Neutrophil (primary cell): ENCODE data around the gene OLR1.
"Not testable (repeated sequence)": the region's sequence is repeated elsewhere in the genome, so short reads cannot be mapped to it uniquely, and the experiment has no call there.

Experiments
- H3K27ac ChIP-seq: fragments of 200-600 bp; sonication (generic); 2 replicates; pipeline ENCODE4 v1.5.1; 2016; ENCODE audit warnings: mild to moderate bottlenecking, moderate library complexity
- H3K27me3 ChIP-seq: fragments of 200-600 bp; sonication (generic); 2 replicates; pipeline ENCODE4 v1.6.0; 2016; ENCODE audit warnings: mild to moderate bottlenecking
- H3K36me3 ChIP-seq: fragments of 200-600 bp; sonication (generic); 2 replicates; pipeline ENCODE4 v1.5.1; 2017
- H3K4me1 ChIP-seq, 2 experiments: fragments of 200-600 bp in 1 of 2; sonication (generic) in 1 of 2; 1 replicate in 1 of 2; 2 replicates in 1 of 2; pipeline versions ENCODE4 v1.5.1 to v1.6.1; 2013 to 2016; ENCODE audit warnings: low read depth in 1 of 2, low read length in 1 of 2, mild to moderate bottlenecking in 1 of 2, moderate library complexity in 1 of 2; ENCODE audit not compliant: control insufficient read depth in 1 of 2, insufficient read depth in 1 of 2
- H3K4me3 ChIP-seq, 2 experiments: fragments of 200-600 bp in 1 of 2; sonication (generic) in 1 of 2; 1 replicate in 1 of 2; 2 replicates in 1 of 2; pipeline ENCODE4 v1.5.1; 2013 to 2016; ENCODE audit warnings: low read depth in 1 of 2, low read length in 1 of 2, mild to moderate bottlenecking in 1 of 2, moderate library complexity in 1 of 2
- H3K9me3 ChIP-seq: fragments of 200-600 bp; sonication (generic); 2 replicates; pipeline ENCODE4 v1.5.1; 2016
- CTCF ChIP-seq: fragments of 200-600 bp; sonication (generic); IDR thresholded peaks from 2 replicates; pipeline ENCODE4 v1.5.1; 2016; ENCODE audit warnings: antibody characterized with exemption

OLR1 gene

DNA sequence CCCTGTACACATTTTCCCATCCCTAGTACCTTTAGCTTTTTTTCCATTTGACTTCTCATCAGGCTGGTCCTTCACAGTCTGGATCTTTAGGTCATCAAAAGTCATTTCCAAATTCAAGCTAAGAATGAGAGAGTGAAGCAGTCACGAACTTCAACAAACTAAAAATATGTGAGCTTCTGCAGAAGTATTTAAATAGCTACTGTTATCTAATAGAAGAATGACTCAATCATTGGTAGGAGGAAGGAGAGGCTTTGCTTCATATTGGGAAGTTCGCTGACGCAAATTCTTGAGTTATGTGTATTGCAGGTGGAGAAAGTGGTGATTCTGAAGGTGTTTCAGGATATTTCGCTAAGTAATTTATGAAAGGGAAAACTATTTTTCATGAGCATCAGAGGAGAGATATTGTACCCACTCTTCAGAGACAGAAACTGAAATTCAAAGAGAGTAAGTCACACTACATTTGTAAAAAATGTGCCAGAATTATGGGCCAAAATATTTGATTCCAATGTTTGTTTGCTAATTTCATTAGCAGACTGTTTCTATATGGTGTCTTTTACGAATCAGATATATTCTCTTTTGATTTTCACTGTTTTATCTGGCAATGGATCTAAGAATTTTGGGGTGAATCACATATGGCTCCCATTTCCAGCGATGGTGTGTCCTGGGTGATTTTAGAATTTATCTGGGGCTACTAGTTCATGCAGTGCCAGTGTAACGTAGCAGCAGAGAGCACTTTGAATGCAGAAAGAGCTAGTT is at the start of gene OLR1:
Gene OLR1 (minus strand): TSS at position 160 of the 756 bp plus-strand sequence. CDS start 55 bp downstream, at position 105.
- peak within 1 kb of the TSS; percentile 71 for H3K27ac ChIP-seq
- no peaks in the 10 kb centered on the region for H3K27me3 ChIP-seq
- no peaks in the 10 kb centered on the region for H3K9me3 ChIP-seq
- no peak for TF ChIP-seq CTCF
- H3K36me3 ChIP-seq, result no peaks in the 10 kb centered on the region
- H3K4me3 ChIP-seq, result peak within 1 kb of the TSS in 1 of 2 experiments; percentile 14
- peaks cover 59 to 63% of the 10 kb centered on the region in 2 experiments for H3K4me1 ChIP-seq

GRCh38 chr12:10220398-10221077 is 48.6 kb upstream of the OLR1 start:
- peak overlapping the region; percentile 42 for H3K27ac ChIP-seq

DNA sequence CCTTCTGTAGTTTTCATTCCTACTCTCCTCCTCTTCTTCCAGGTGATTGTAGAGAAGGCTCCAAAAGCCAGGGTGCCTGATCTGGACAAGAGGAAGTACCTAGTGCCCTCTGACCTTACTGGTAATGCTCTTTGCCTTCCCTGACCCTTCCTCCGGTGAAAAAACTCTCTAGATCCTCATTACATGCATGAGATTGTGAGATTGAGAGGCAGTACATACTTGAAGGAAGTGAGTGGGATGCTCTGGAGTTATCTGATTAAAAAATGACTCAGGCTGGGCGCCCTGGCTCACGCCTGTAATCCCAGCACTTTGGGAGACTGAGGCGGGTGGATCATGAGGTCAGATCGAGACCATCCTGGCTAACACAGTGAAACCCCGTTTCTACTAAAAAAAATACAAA is 46.1 kb upstream of the OLR1 start:
- peaks cover 20 to 21% of the 10 kb centered on the region in 2 experiments for H3K4me1 ChIP-seq
- no peaks in the 10 kb centered on the region for H3K27me3 ChIP-seq
- H3K9me3 ChIP-seq, result no peaks in the 10 kb centered on the region
- TF ChIP-seq CTCF, result no peak
- no peak overlapping the region for H3K27ac ChIP-seq
- peaks cover 71% of the 10 kb centered on the region for H3K36me3 ChIP-seq
- no peak overlapping the region for H3K4me3 ChIP-seq

More at GRCh38 chr12:10220398-10221077, 48.6 kb upstream of the OLR1 start:
- no peak for TF ChIP-seq CTCF
- H3K27me3 ChIP-seq, result no peaks in the 10 kb centered on the region
- no peaks in the 10 kb centered on the region for H3K9me3 ChIP-seq
- H3K4me1 ChIP-seq, result peaks cover 0 to 1% of the 10 kb centered on the region in 2 experiments
- peaks cover 85% of the 10 kb centered on the region for H3K36me3 ChIP-seq
- H3K4me3 ChIP-seq, result no peak overlapping the region

- H3K9me3 ChIP-seq, H3K27me3 ChIP-seq, H3K27ac ChIP-seq, H3K4me3 ChIP-seq: not testable (repeated sequence)
- peaks cover 25 to 31% of the 10 kb centered on the region in 2 experiments for H3K4me1 ChIP-seq
- H3K36me3 ChIP-seq, result peaks cover 51% of the 10 kb centered on the region
Observed at GRCh38 chr12:10215946-10216345, 44.0 kb upstream of the OLR1 start.

DNA sequence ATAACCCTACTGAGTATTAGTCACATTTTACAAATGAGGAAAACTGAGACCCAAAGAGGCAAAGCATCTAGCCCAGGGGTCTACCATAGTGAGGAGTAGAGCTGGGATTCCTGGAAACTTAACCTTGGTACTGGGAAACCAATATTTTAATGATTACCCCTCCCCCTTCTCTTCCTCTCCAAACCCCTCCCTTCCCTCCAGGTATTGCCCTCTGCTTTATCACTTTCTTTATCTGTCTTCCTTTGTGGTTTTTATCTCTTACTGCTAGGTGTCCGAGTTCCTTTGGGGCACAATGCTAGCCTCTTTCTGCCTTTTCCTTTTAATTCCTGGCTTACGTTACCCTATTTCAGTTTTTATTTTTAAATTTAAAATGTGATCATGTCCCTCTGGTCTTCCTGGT is 43.5 kb upstream of the OLR1 start:
- Histone ChIP-seq H3K9me3 (no peaks in the 10 kb centered on the region), H3K4me1 (peaks cover 25 to 31% of the 10 kb centered on the region in 2 experiments), H3K4me3 (no peak overlapping the region), H3K36me3 (peaks cover 46% of the 10 kb centered on the region), H3K27me3 (no peaks in the 10 kb centered on the region), H3K27ac (no peak overlapping the region)
- TF ChIP-seq CTCF, result no peak

- TF ChIP-seq CTCF, result no peak
- no peaks in the 10 kb centered on the region for H3K27me3 ChIP-seq
- H3K4me3 ChIP-seq, result peak overlapping the region; percentile 90 to 94
- peaks cover 40% of the 10 kb centered on the region for H3K36me3 ChIP-seq
- peak overlapping the region; percentile 100 for H3K27ac ChIP-seq
- peaks cover 25 to 31% of the 10 kb centered on the region in 2 experiments for H3K4me1 ChIP-seq
- no peaks in the 10 kb centered on the region for H3K9me3 ChIP-seq
Observed at GRCh38 chr12:10214895-10215267, 42.9 kb upstream of the OLR1 start.
